Neural cell (in vitro differentiated cells): ENCODE measurements around the gene CTPS2.

ENCODE experiments used
- CTCF ChIP-seq: fragments of 450-650 bp; IDR thresholded peaks from 2 replicates; pipeline ENCODE4 v1.5.1; 2014; ENCODE audit warnings: antibody characterized with exemption, mild to moderate bottlenecking, moderate library complexity; ENCODE audit not compliant: poor library complexity, severe bottlenecking
- EP300 ChIP-seq: fragments of 450-650 bp; conservative IDR thresholded peaks from 2 replicates; pipeline ENCODE4 v1.6.1; 2014; ENCODE audit warnings: antibody characterized with exemption, mild to moderate bottlenecking, moderate library complexity; ENCODE audit not compliant: poor library complexity, severe bottlenecking
- EZH2 ChIP-seq: fragments of 200-600, 300-800 bp; shearing (Covaris generic), sonication (generic); IDR thresholded peaks from 2 replicates; pipeline ENCODE4 v1.6.1; 2014; ENCODE audit warnings: antibody characterized with exemption, low read length, borderline replicate concordance, mild to moderate bottlenecking; ENCODE audit not compliant: insufficient read depth, poor library complexity, severe bottlenecking
- POLR2AphosphoS5 ChIP-seq: IDR thresholded peaks from 2 replicates; pipeline ENCODE4 v1.6.1; 2012
- RAD21 ChIP-seq: fragments of 450-650 bp; conservative IDR thresholded peaks from 2 replicates; pipeline ENCODE4 v1.6.1; 2014; ENCODE audit warnings: antibody characterized with exemption, mild to moderate bottlenecking, moderate library complexity
- SMC3 ChIP-seq: fragments of 450-650 bp; conservative IDR thresholded peaks from 2 replicates; pipeline ENCODE4 v1.6.1; 2014; ENCODE audit warnings: antibody characterized with exemption, mild to moderate bottlenecking, moderate library complexity; ENCODE audit not compliant: poor library complexity

GRCh38 chrX:16659321-16659720, 53.1 kb downstream of the CTPS2 start:
- no peak for TF ChIP-seq CTCF
- no peak for TF ChIP-seq EZH2
- TF ChIP-seq SMC3, result no peak
- no peak for TF ChIP-seq RAD21
- no peak for TF ChIP-seq POLR2AphosphoS5
- TF ChIP-seq EP300, result no peak
